Kidney (tissue), 14 donors: Measurements from ENCODE around the gene EHF. TPM values are rescaled to one million over a fixed set of nuclear protein-coding genes. Genes with fewer than 3 reads are reported as not detected.

ENCODE experiments used
- DNase-seq, 5 donors: peaks; one replicate each; pipeline ENCODE4 v3.0.0-alpha.2; 2013 to 2020
- FAIRE-seq: peaks from 2 replicates; lab custom pipeline; 2012; peaks lifted over from hg19 to GRCh38; lab: Jason Lieb, UNC
- H3K27ac ChIP-seq, 2 donors: one replicate each; pipeline ENCODE4 v1.7.0; 2013; ENCODE audit warnings: low read depth in 2 of 2, low read length in 2 of 2, inconsistent platforms in 1 of 2
- H3K27me3 ChIP-seq: one replicate; pipeline ENCODE4 v1.7.1; 2013; ENCODE audit warnings: low read length, inconsistent platforms; ENCODE audit not compliant: control insufficient read depth, insufficient read depth
- H3K36me3 ChIP-seq, 3 donors: one replicate each; pipeline versions ENCODE4 v1.7.0 to v1.7.1; 2013; ENCODE audit warnings: low read length in 3 of 3, control low read depth in 1 of 3, inconsistent platforms in 1 of 3; ENCODE audit not compliant: insufficient read depth in 3 of 3, control insufficient read depth in 2 of 3
- H3K4me1 ChIP-seq, 3 donors: one replicate each; pipeline versions ENCODE4 v1.7.0 to v1.7.1; 2013; ENCODE audit warnings: low read length in 3 of 3, inconsistent platforms in 1 of 3, low read depth in 1 of 3; ENCODE audit not compliant: control insufficient read depth in 2 of 3, insufficient read depth in 2 of 3
- H3K4me3 ChIP-seq, 3 donors: one replicate each; pipeline versions ENCODE4 v1.7.0 to v1.8.1; 2013; ENCODE audit warnings: low read length in 3 of 3, control low read depth in 1 of 3, inconsistent platforms in 1 of 3
- H3K9ac ChIP-seq, 3 donors: one replicate each; pipeline versions ENCODE4 v1.7.0 to v1.7.1; 2013; ENCODE audit warnings: low read length in 3 of 3, control low read depth in 1 of 3, inconsistent platforms in 1 of 3
- H3K9me3 ChIP-seq, 3 donors: one replicate each; pipeline versions ENCODE4 v1.7.0 to v1.7.1; 2013; ENCODE audit warnings: low read length in 3 of 3, control low read depth in 1 of 3, inconsistent platforms in 1 of 3; ENCODE audit not compliant: control insufficient read depth in 2 of 3, insufficient read depth in 1 of 3
- CTCF ChIP-seq: IDR thresholded peaks from 3 replicates; pipeline ENCODE4 v1.5.1; 2012; ENCODE audit warnings: mild to moderate bottlenecking, moderate library complexity, borderline replicate concordance; ENCODE audit not compliant: insufficient read depth; ENCODE audit errors: extremely low read depth
- intact Hi-C: fragments of 100-400 bp; cut with DNase I; formaldehyde crosslinking; loops from one replicate; pipeline ENCODE4 v1.11.1; 2022
- polyA plus RNA-seq: library from polyadenylated mRNA; stranded (reverse); fragments of 350-450 nt; fragmentation: Illumina TruSeq; extraction: RNeasy Lipid Tissue Mini Kit (QIAGEN cat#74804); gene quantifications from one replicate; pipeline ENCODE4 v1.2.3, GENCODE V29; 2014; ENCODE audit warnings: low read depth, low replicate concordance; ENCODE audit not compliant: insufficient read depth
- total RNA-seq: library from RNA; stranded (reverse); fragmentation: NEBNext Ultra II Directional; extraction: Animal tissue kit (Norgen Biotek cat#: 25700); gene quantifications from one replicate; pipeline ENCODE4 v1.2.1, GENCODE V29; 2021
- donor health status: control.
- donor health status: control.
- donor health status: control.
- donor health status: control.
- donor health status: control.
- donor health status: DM: yes; HTN: yes; CAD: no.
- donor health status: Normal renal cell carcinoma (clear cell type).

Gene EHF
- total and polyA plus RNA-seq, 2 donors from 2014 or later: 4.7 to 65.5 TPM

- H3K36me3 ChIP-seq: no peaks in the 10 kb centered on the region
- H3K9me3 ChIP-seq: no peaks in the 10 kb centered on the region
- no peak for TF ChIP-seq CTCF
- H3K27ac ChIP-seq: peak overlapping the region in 1 of 2 donors; percentile 63
- no peak for FAIRE-seq
- no peak overlapping the region for H3K4me3 ChIP-seq
- H3K4me1 ChIP-seq: no peaks in the 10 kb centered on the region
- no peak for DNase-seq
- no peaks in the 10 kb centered on the region for H3K27me3 ChIP-seq
- intact Hi-C loops: no loop called here
- no peak overlapping the region for H3K9ac ChIP-seq
Measured at GRCh38 chr11:34653031-34653430, 32.1 kb downstream of the EHF start.

DNA sequence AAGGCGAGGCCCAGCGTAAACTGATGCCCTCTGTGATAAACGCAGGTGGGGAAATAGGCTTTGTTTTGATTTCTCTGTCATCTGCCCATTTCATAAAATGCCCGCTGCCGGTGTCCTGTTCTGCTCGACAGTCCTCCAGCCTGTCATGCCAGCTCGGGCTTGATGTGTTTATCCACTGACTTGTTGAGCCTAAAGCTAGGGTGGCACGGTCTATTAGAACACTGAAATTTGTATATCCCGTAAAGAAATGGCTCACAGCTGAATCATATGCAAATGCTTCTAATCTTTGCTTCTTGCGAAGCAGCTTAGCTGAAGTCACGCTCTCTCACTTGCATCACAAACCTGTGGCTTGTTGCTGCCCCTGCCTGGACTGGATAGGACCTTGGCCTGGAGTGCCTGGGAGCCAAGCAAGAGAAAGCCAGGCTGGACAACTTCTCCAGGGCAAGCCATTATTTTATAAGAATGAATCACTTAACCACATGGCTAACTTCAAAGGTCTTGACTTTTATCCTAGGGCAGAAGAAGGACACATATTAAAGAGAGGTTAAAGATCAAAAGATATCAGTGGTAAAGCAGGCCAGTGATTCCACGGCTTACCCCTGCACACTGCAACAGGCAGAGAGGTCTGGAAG is 33.1 kb downstream of the EHF start:
- no peak overlapping the region for H3K4me3 ChIP-seq
- no peaks in the 10 kb centered on the region for H3K36me3 ChIP-seq
- no peaks in the 10 kb centered on the region for H3K9me3 ChIP-seq
- H3K27ac ChIP-seq: peak overlapping the region; percentile 62 to 63
- peak overlapping the region in 1 of 3 donors; percentile 8 for H3K9ac ChIP-seq
- DNase-seq (peak in 3 of 5 donors; percentile 53 to 89 (median 62)), FAIRE-seq (no peak)
- no peaks in the 10 kb centered on the region for H3K4me1 ChIP-seq
- no peaks in the 10 kb centered on the region for H3K27me3 ChIP-seq
- no peak for TF ChIP-seq CTCF
- intact Hi-C loops: no loop called here

GRCh38 chr11:34654483-34655334 is 33.8 kb downstream of the EHF start:
- intact Hi-C loops: no loop called here
- peak in 3 of 5 donors; percentile 44 to 59 (median 45) for DNase-seq
- H3K9me3 ChIP-seq: no peaks in the 10 kb centered on the region
- no peaks in the 10 kb centered on the region for H3K4me1 ChIP-seq
- H3K4me3 ChIP-seq: no peak overlapping the region
- peak overlapping the region in 1 of 3 donors; percentile 8 for H3K9ac ChIP-seq
- peak overlapping the region; percentile 26 to 62 for H3K27ac ChIP-seq
- H3K36me3 ChIP-seq: no peaks in the 10 kb centered on the region
- H3K27me3 ChIP-seq: no peaks in the 10 kb centered on the region
- FAIRE-seq: no peak
- TF ChIP-seq CTCF: no peak
